ENCODE measurements around the gene MTCL3.

MTCL3 gene

GRCh38 chr6:127459231-127459641 is 59.9 kb downstream of the MTCL3 start, which contains the start of gene KIAA0408:
TSS of gene KIAA0408 (minus strand) at chr6:127459389. CDS start at chr6:127453981, 5,408 bp downstream.
- no peak for TF ChIP-seq CTCF (IDR thresholded peaks at IDR 0.05; ENCODE audit: low read depth)

- no peak for TF ChIP-seq CTCF (IDR thresholded peaks at IDR 0.05; ENCODE audit: low read depth)
Observed at GRCh38 chr6:127458817-127459216, 60.3 kb downstream of the MTCL3 start.

GRCh38 chr6:127458222-127458621 is 60.9 kb downstream of the MTCL3 start:
- no peak for TF ChIP-seq CTCF (IDR thresholded peaks at IDR 0.05; ENCODE audit: low read depth)

- TF ChIP-seq CTCF (IDR thresholded peaks at IDR 0.05; ENCODE audit: low read depth) = no peak
Observed at GRCh38 chr6:127457456-127458064, 61.6 kb downstream of the MTCL3 start.

GRCh38 chr6:127456465-127456864 is 62.7 kb downstream of the MTCL3 start:
- no peak for TF ChIP-seq CTCF (IDR thresholded peaks at IDR 0.05; ENCODE audit: low read depth)

- TF ChIP-seq CTCF (IDR thresholded peaks at IDR 0.05; ENCODE audit: low read depth) = no peak
Observed at GRCh38 chr6:127453845-127454619, 65.1 kb downstream of the MTCL3 start.

- TF ChIP-seq CTCF (IDR thresholded peaks at IDR 0.05; ENCODE audit: low read depth) = no peak
Observed at GRCh38 chr6:127452803-127453202, 66.3 kb downstream of the MTCL3 start.
